Occipital lobe (tissue), 2 donors: ENCODE data around the gene ARL2. TPM values are rescaled to one million over a fixed set of nuclear protein-coding genes. Genes with fewer than 3 reads are reported as not detected.

Source experiments
- small RNA-seq: library from RNA; depleted of rRNA; stranded (forward); fragments of <200 nt; gene quantifications from one replicate; pipeline ENCODE3, GENCODE V24; 2014
- total RNA-seq: library from RNA; depleted of rRNA; stranded (reverse); fragments of >200 nt; gene quantifications from one replicate; pipeline ENCODE4 v1.2.3, GENCODE V29; 2014

ARL2 gene
- total RNA-seq, 1 donor from 2014 or later = 31.2 TPM

Small RNA genes within 50 kb of the gene (small RNA-seq; reads per million reads assigned to genes)
- gene MIR6879 = not detected
- not detected for gene SNX15

Other genes with a start within 250 kb of the ARL2 start
- gene SF1, start 235.6 kb upstream of the ARL2 start, total RNA-seq = 80.0 TPM
- gene MAP4K2, start 210.9 kb upstream of the ARL2 start, total RNA-seq = 9.8 TPM
- 17.2 TPM for gene MEN1, start 203.6 kb upstream of the ARL2 start, total RNA-seq
- 0.16 TPM for gene CDC42BPG, start 169.5 kb upstream of the ARL2 start, total RNA-seq
- gene EHD1, start 135.5 kb upstream of the ARL2 start, total RNA-seq = 22.9 TPM
- gene ATG2A, start 97.0 kb upstream of the ARL2 start, total RNA-seq = 5.5 TPM
- 22.8 TPM for gene PPP2R5B, start 89.5 kb upstream of the ARL2 start, total RNA-seq
- not detected for gene GPHA2, start 78.3 kb upstream of the ARL2 start, total RNA-seq
- not detected for gene MAJIN, start 42.1 kb upstream of the ARL2 start, total RNA-seq
- gene BATF2, start 17.2 kb upstream of the ARL2 start, total RNA-seq = not detected
- gene SNX15, start 13.3 kb downstream of the ARL2 start, total RNA-seq = 19.0 TPM
- 8.7 TPM for gene SAC3D1, start 27.1 kb downstream of the ARL2 start, total RNA-seq
- 2.3 TPM for gene NAALADL1, start 44.4 kb downstream of the ARL2 start, total RNA-seq
- 2.0 TPM for gene CDCA5, start 69.9 kb downstream of the ARL2 start, total RNA-seq
- gene ZFPL1, start 70.1 kb downstream of the ARL2 start, total RNA-seq = 14.7 TPM
- 215 TPM for gene VPS51, start 82.1 kb downstream of the ARL2 start, total RNA-seq
- gene TM7SF2, start 97.7 kb downstream of the ARL2 start, total RNA-seq = 54.3 TPM
- gene ZNHIT2, start 103.5 kb downstream of the ARL2 start, total RNA-seq = 4.7 TPM
- gene FAU, start 108.0 kb downstream of the ARL2 start, total RNA-seq = 180 TPM
- 26.4 TPM for gene MRPL49, start 108.2 kb downstream of the ARL2 start, total RNA-seq
- gene SYVN1, start 120.4 kb downstream of the ARL2 start, total RNA-seq = 10.1 TPM
- not detected for gene SPDYC, start 156.1 kb downstream of the ARL2 start, total RNA-seq
- gene CAPN1, start 167.8 kb downstream of the ARL2 start, total RNA-seq = 56.5 TPM
- gene POLA2, start 247.8 kb downstream of the ARL2 start, total RNA-seq = 0.94 TPM